Heart left ventricle (tissue), 16 donors: ENCODE measurements around the gene RYR3. TPM values are rescaled to one million over a fixed set of nuclear protein-coding genes. Genes with fewer than 3 reads are reported as not detected.

Experiments used
- ATAC-seq, 4 donors: fragments of 200-7000 bp; cut with Tn5 transposase; one replicate each; pipeline ENCODE4 v1.9.1; 2020 to 2022; ENCODE audit warnings: moderate library complexity in 4 of 4, mild to moderate bottlenecking in 3 of 4, moderate number of reproducible peaks in 1 of 4
- DNase-seq, 5 donors: peaks; one replicate each; pipeline ENCODE4 v3.0.0-alpha.2; 2020
- H3K27ac ChIP-seq, 12 donors: fragments of 200-600 bp; sonication (generic) in 4 of 12; one replicate each; pipeline versions ENCODE4 v1.5.0 to v1.8.0; 2016 to 2022; ENCODE audit warnings: mild to moderate bottlenecking in 2 of 12
- H3K27me3 ChIP-seq, 9 donors: fragments of 200-600 bp; sonication (generic) in 2 of 9; one replicate each; pipeline versions ENCODE4 v1.5.1 to v1.8.0; 2016 to 2022; ENCODE audit warnings: mild to moderate bottlenecking in 3 of 9
- H3K36me3 ChIP-seq, 9 donors: fragments of 200-600 bp; sonication (generic) in 2 of 9; one replicate each; pipeline versions ENCODE4 v1.5.0 to v1.8.0; 2018 to 2022; ENCODE audit warnings: mild to moderate bottlenecking in 2 of 9
- H3K4me1 ChIP-seq, 12 donors: fragments of 200-600 bp; sonication (generic) in 4 of 12; one replicate each; pipeline versions ENCODE4 v1.5.0 to v1.8.0; 2016 to 2022; ENCODE audit warnings: mild to moderate bottlenecking in 3 of 12
- H3K4me3 ChIP-seq, 12 donors: fragments of 200-600 bp; sonication (generic) in 4 of 12; one replicate each; pipeline versions ENCODE4 v1.5.0 to v1.8.0; 2017 to 2022; ENCODE audit warnings: mild to moderate bottlenecking in 9 of 12, moderate library complexity in 4 of 12
- H3K9me3 ChIP-seq, 12 donors: fragments of 200-600 bp; sonication (generic) in 4 of 12; one replicate each; pipeline versions ENCODE4 v1.5.0 to v1.8.0; 2016 to 2022; ENCODE audit warnings: mild to moderate bottlenecking in 1 of 12
- CTCF ChIP-seq, 12 donors: fragments of 200-600 bp; sonication (generic) in 4 of 12; IDR thresholded peaks; one replicate each; pipeline versions ENCODE4 v1.5.0 to v1.8.0; 2018 to 2022; ENCODE audit warnings: antibody characterized with exemption in 12 of 12, mild to moderate bottlenecking in 5 of 12
- POLR2A ChIP-seq, 2 donors: fragments of 450-650 bp; IDR thresholded peaks; one replicate each; pipeline ENCODE4 v1.6.1; 2017; ENCODE audit warnings: antibody characterized with exemption in 2 of 2, mild to moderate bottlenecking in 2 of 2, moderate library complexity in 2 of 2
- WGBS, 4 donors: extraction: QIAGEN DNeasy Blood & Tissue Kit in 2 of 4; methylation state at CpG; one replicate each; pipeline versions ENCODE4 v1.1.5 to v1.1.7; 2013 to 2018; 5-methylcytosine and 5-hydroxymethylcytosine counted together
- intact Hi-C, 10 donors: fragments of 100-400 bp; cut with DNase I; formaldehyde crosslinking; loops; one replicate each; pipeline versions ENCODE4 v1.11.1 to v1.14.2; 2022
- polyA plus RNA-seq, 2 donors: library from polyadenylated mRNA; stranded (reverse); fragments of 200-250 nt; gene quantifications; one replicate each; pipeline ENCODE4 v1.2.3, GENCODE V29; 2013
- total RNA-seq, 9 donors: library from RNA; depleted of rRNA in 2 of 9; stranded (reverse); fragments of >200 nt in 2 of 9; fragmentation: NEBNext Ultra II Directional in 3 of 9; extraction: Animal tissue kit (Norgen Biotek cat#: 25700) in 3 of 9; gene quantifications; one replicate each; pipeline versions ENCODE4 v1.1.0 to v1.2.4, GENCODE V29; 2016 to 2023
- donor health status: ischemic (EF 13 %, LVEDD 7.1; RV severe dilation, severe dysfunction).
- donor health status: healthy with polysubstance abuse.
- donor health status: DM: no; HTN: yes; CAD: no.
- donor health status: DM: no; HTN: no; CAD: no.
- donor health status: ischemic (EF 25% LVEDD 6.9; RV normal size, moderate dysfunction).
- donor health status: ischemic (EF 25% LVEDD 5.7; RV mildly dilated, moderate dysfunction).
- donor health status: healthy.
- donor health status: DM: yes; HTN: yes; CAD: no.
- donor health status: ischemic (EF 35%, LVEDD 5.7; RV mildly dilated, moderate dysfunction).
- donor health status: nonischemic (EF 11% LVEDD 7.7; RV severe dilation, severe dysfunction).
- donor health status: DM: yes; HTN: yes; CAD: no.
- donor health status: PGD.
- donor health status: ischemic (EF 29% LVEDD 5.4; RV normal size, mild dysfunction).
- donor health status: nonischemic (EF 23%, LVEDD 6.1; RV moderate dilation, normal function).

Gene RYR3
- total and polyA plus RNA-seq, 11 donors = 0.01 to 0.35 (median 0.23) TPM; not detected in 2

GRCh38 chr15:33677238-33677830, 366.6 kb downstream of the RYR3 start:
- Histone ChIP-seq H3K4me3 (no peak overlapping the region), H3K27me3 (peaks cover 0 to 11% (median 3%) of the 10 kb centered on the region in 9 donors), H3K36me3 (no peaks in the 10 kb centered on the region), H3K9me3 (no peaks in the 10 kb centered on the region), H3K4me1 (no peaks in the 10 kb centered on the region), H3K27ac (no peak overlapping the region)
- intact Hi-C loops = loop anchor here in 1 of 10 donors (10.0 kb wide), 1 partner anchor 363 kb away; the partner anchor contains the start of gene RYR3
- no peak for DNase-seq
- TF ChIP-seq POLR2A (IDR thresholded peaks at IDR 0.05) = no peak
- TF ChIP-seq CTCF (IDR thresholded peaks at IDR 0.05) = no peak
- WGBS, 4 donors = 73 to 79% (median 75%) methylated on average over 8 of the region's 8 CpGs
- no peak for ATAC-seq

- WGBS, 4 donors = 22 to 44% (median 37%) methylated on average over 3 of the region's 3 CpGs
- intact Hi-C loops = loop anchor here in 1 of 10 donors (10.0 kb wide), 1 partner anchor 363 kb away; the partner anchor contains the start of gene RYR3
- DNase-seq (no peak), ATAC-seq (no peak)
- Histone ChIP-seq H3K36me3 (no peaks in the 10 kb centered on the region), H3K9me3 (no peaks in the 10 kb centered on the region), H3K4me1 (no peaks in the 10 kb centered on the region), H3K27ac (no peak overlapping the region), H3K27me3 (peaks cover 0 to 13% (median 3%) of the 10 kb centered on the region in 9 donors), H3K4me3 (no peak overlapping the region)
- no peak for TF ChIP-seq POLR2A (IDR thresholded peaks at IDR 0.05)
- TF ChIP-seq CTCF (IDR thresholded peaks at IDR 0.05) = no peak
Observed at GRCh38 chr15:33678176-33678575, 367.4 kb downstream of the RYR3 start.

- Histone ChIP-seq H3K9me3 (no peaks in the 10 kb centered on the region), H3K4me1 (no peaks in the 10 kb centered on the region), H3K4me3 (no peak overlapping the region), H3K27ac (no peak overlapping the region), H3K36me3 (no peaks in the 10 kb centered on the region), H3K27me3 (peaks cover 0 to 13% (median 3%) of the 10 kb centered on the region in 9 donors)
- ATAC-seq = no peak
- intact Hi-C loops = loop anchor here in 1 of 10 donors (10.0 kb wide), 1 partner anchor 364 kb away; the partner anchor contains the start of gene RYR3
- TF ChIP-seq CTCF (IDR thresholded peaks at IDR 0.05) (no peak), POLR2A (IDR thresholded peaks at IDR 0.05) (no peak)
- WGBS, 4 donors = 30 to 34% (median 31%) methylated on average over 5 of the region's 5 CpGs
- no peak for DNase-seq
Observed at GRCh38 chr15:33678602-33679001, 367.8 kb downstream of the RYR3 start.

- Histone ChIP-seq H3K27me3 (peaks cover 0 to 13% (median 3%) of the 10 kb centered on the region in 9 donors), H3K4me1 (no peaks in the 10 kb centered on the region), H3K4me3 (no peak overlapping the region), H3K27ac (no peak overlapping the region), H3K9me3 (no peaks in the 10 kb centered on the region), H3K36me3 (no peaks in the 10 kb centered on the region)
- TF ChIP-seq CTCF (IDR thresholded peaks at IDR 0.05) (no peak), POLR2A (IDR thresholded peaks at IDR 0.05) (no peak)
- 34 to 68% (median 54%) methylated on average over 2 of the region's 2 CpGs for WGBS, 4 donors
- intact Hi-C loops = loop anchor here in 1 of 10 donors (10.0 kb wide), 1 partner anchor 364 kb away; the partner anchor contains the start of gene RYR3
- DNase-seq = no peak
- ATAC-seq = no peak
Observed at GRCh38 chr15:33679061-33679460, 368.3 kb downstream of the RYR3 start.
